Activated CD4-positive, alpha-beta memory T cell treated with anti-CD3 and anti-CD28 coated beads for 36 hours (primary cell): ENCODE measurements around the gene RFWD3. TPM values are rescaled to one million over a fixed set of nuclear protein-coding genes. Genes with fewer than 3 reads are reported as not detected.

ENCODE experiments used
- CTCF ChIA-PET: fragments of 350-600 bp; sonication (Branson Sonifier 250); formaldehyde crosslinking; loops from one replicate; lab custom pipeline; 2021; ENCODE audit warnings: antibody characterized with exemption, inconsistent platforms; lab: Charles Lee
- POLR2A ChIA-PET: fragments of 350-600 bp; sonication (Branson Sonifier 250); formaldehyde crosslinking; loops from one replicate; lab custom pipeline; 2021; ENCODE audit warnings: antibody characterized with exemption; lab: Charles Lee
- DNase-seq: peaks from one replicate; pipeline ENCODE4 v3.0.0-alpha.2; 2020
- H3K27ac Mint-ChIP-seq: one replicate; pipeline ENCODE4 v1.8.0; 2021; ENCODE audit warnings: mixed read lengths
- H3K27me3 Mint-ChIP-seq: one replicate; pipeline ENCODE4 v1.8.0; 2021; ENCODE audit warnings: mixed read lengths
- H3K36me3 Mint-ChIP-seq: one replicate; pipeline ENCODE4 v1.8.0; 2021; ENCODE audit warnings: mixed read lengths
- H3K4me1 Mint-ChIP-seq: one replicate; pipeline ENCODE4 v1.8.0; 2021; ENCODE audit warnings: low read depth, mixed read lengths
- H3K4me3 Mint-ChIP-seq: one replicate; pipeline ENCODE4 v1.8.0; 2021; ENCODE audit warnings: mild to moderate bottlenecking, mixed read lengths
- H3K9me3 Mint-ChIP-seq: one replicate; pipeline ENCODE4 v1.8.0; 2021; ENCODE audit warnings: mixed read lengths
- intact Hi-C: fragments of 100-400 bp; cut with micrococcal nuclease; formaldehyde crosslinking; loops from one replicate; pipeline ENCODE4 v1.15.1; 2023
- total RNA-seq, 2 experiments: library from RNA; stranded (reverse); gene quantifications; one replicate each; pipeline ENCODE4 v1.2.3, GENCODE V29; 2021

Gene RFWD3
- total RNA-seq, 2 experiments from 2014 or later, result 95.3 to 109 TPM

GRCh38 chr16:74577882-74578366 lies 88.8 kb downstream of the RFWD3 start:
- peaks cover 55% of the 10 kb centered on the region for H3K4me1 Mint-ChIP-seq
- H3K27me3 Mint-ChIP-seq, result no peaks in the 10 kb centered on the region
- no peaks in the 10 kb centered on the region for H3K9me3 Mint-ChIP-seq
- no peaks in the 10 kb centered on the region for H3K36me3 Mint-ChIP-seq
- intact Hi-C loops, result loop anchor here (2.0 kb wide), 2 partner anchors 23 to 111 kb away; no protein-coding TSS in a partner anchor
- ChIA-PET POLR2A (no interaction called here), CTCF (no interaction called here)
- DNase-seq, result no peak
- no peak overlapping the region for H3K4me3 Mint-ChIP-seq
- peak overlapping the region; percentile 33 for H3K27ac Mint-ChIP-seq

- ChIA-PET CTCF (interaction anchor here (0.6 kb wide), 1 partner anchor 13 kb away, joined by 3 read pairs; no protein-coding TSS in a partner anchor), POLR2A (interaction anchor here (0.8 kb wide), 1 partner anchor 91 kb away, joined by 3 read pairs; the partner anchor contains the start of gene RFWD3)
- H3K4me3 Mint-ChIP-seq, result no peak overlapping the region
- intact Hi-C loops, result no loop called here
- no peak overlapping the region for H3K27ac Mint-ChIP-seq
- H3K27me3 Mint-ChIP-seq, result no peaks in the 10 kb centered on the region
- H3K4me1 Mint-ChIP-seq, result peaks cover 62% of the 10 kb centered on the region
- no peaks in the 10 kb centered on the region for H3K36me3 Mint-ChIP-seq
- H3K9me3 Mint-ChIP-seq, result no peaks in the 10 kb centered on the region
- no peak for DNase-seq
Observed at GRCh38 chr16:74575807-74576643, 90.7 kb downstream of the RFWD3 start.

GRCh38 chr16:74575175-74575806 lies 91.4 kb downstream of the RFWD3 start:
- ChIA-PET POLR2A (interaction anchor here (0.8 kb wide), 1 partner anchor 92 kb away, joined by 3 read pairs; the partner anchor contains the start of gene RFWD3), CTCF (no interaction called here)
- Mint-ChIP-seq H3K4me3 (no peak overlapping the region), H3K36me3 (no peaks in the 10 kb centered on the region), H3K9me3 (no peaks in the 10 kb centered on the region), H3K27me3 (no peaks in the 10 kb centered on the region), H3K4me1 (peaks cover 62% of the 10 kb centered on the region), H3K27ac (no peak overlapping the region)
- intact Hi-C loops, result no loop called here
- DNase-seq, result no peak

- H3K4me3 Mint-ChIP-seq, result no peak overlapping the region
- ChIA-PET POLR2A (no interaction called here), CTCF (no interaction called here)
- no peaks in the 10 kb centered on the region for H3K9me3 Mint-ChIP-seq
- intact Hi-C loops, result no loop called here
- H3K27ac Mint-ChIP-seq, result no peak overlapping the region
- DNase-seq, result no peak
- H3K4me1 Mint-ChIP-seq, result peaks cover 65% of the 10 kb centered on the region
- no peaks in the 10 kb centered on the region for H3K36me3 Mint-ChIP-seq
- no peaks in the 10 kb centered on the region for H3K27me3 Mint-ChIP-seq
Observed at GRCh38 chr16:74574146-74574545, 92.5 kb downstream of the RFWD3 start.

DNA sequence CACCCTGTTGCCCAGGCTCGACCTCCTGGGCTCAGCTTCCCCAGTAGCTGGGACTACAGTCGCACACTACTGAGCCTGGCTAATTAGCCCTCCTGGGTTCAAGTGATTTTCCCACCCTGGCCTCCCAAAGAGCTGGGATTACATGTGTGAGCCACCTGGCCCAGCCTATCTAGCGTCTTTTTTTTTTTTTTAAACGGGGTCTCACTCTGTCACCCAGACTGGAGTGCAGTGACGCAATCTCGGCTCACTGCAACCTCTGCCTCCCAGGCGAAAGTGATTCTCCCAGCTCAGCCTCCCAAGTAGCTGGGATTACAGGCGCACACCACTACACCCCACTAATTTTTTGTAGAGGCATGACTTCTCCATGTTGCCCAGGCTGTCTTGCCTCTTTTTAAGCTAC lies 93.1 kb downstream of the RFWD3 start:
- intact Hi-C loops, result no loop called here
- ChIA-PET CTCF (no interaction called here), POLR2A (no interaction called here)
- Mint-ChIP-seq H3K27me3 (no peaks in the 10 kb centered on the region), H3K27ac (no peak overlapping the region), H3K36me3 (no peaks in the 10 kb centered on the region), H3K4me3 (no peak overlapping the region), H3K4me1 (peaks cover 65% of the 10 kb centered on the region), H3K9me3 (no peaks in the 10 kb centered on the region)
- DNase-seq, result no peak

Other genes starting within 250 kb of the RFWD3 start
- gene CLEC18B, start 245.4 kb downstream of the RFWD3 start, total RNA-seq, result under 1 TPM in 1 of 2 experiments, not detected in 1; 0.34 TPM
- gene GLG1, start 59.8 kb downstream of the RFWD3 start, total RNA-seq, result 10 to 100 TPM; 58.1 to 63.8 TPM
- gene MLKL, start 34.0 kb upstream of the RFWD3 start, total RNA-seq, result 10 to 100 TPM; 18.3 to 18.8 TPM
- under 1 TPM in 1 of 2 experiments, not detected in 1; 0.22 TPM for gene FA2H, start 107.9 kb upstream of the RFWD3 start, total RNA-seq